K562 (cell line): ENCODE data around the gene CREB3L2. TPM values are rescaled to one million over a fixed set of nuclear protein-coding genes. Genes with fewer than 3 reads are reported as not detected.

ENCODE experiments used
- ATAC-seq: fragments of 200-7000 bp; cut with Tn5 transposase; 3 replicates; pipeline ENCODE4 v1.9.1; 2020; ENCODE audit warnings: moderate library complexity
- BruUV-seq: library from RNA; stranded (reverse); fragments of 400-500 nt; replicated peaks from 2 replicates; lab custom pipeline; 2021; lab: Mats Ljungman, UMichigan
- CTCF ChIA-PET: fragments of 300-600 bp; formaldehyde crosslinking; extraction: SDS; loops from one replicate; lab custom pipeline; 2021; ENCODE audit warnings: low intra/inter-chr PET ratio; lab: Yijun Ruan, JAX
- POLR2A ChIA-PET: fragments of 300-600, 350-650 bp; sonication (Branson Sonifier 250); formaldehyde crosslinking; extraction: SDS; loops from one replicate; lab custom pipeline; 2021; ENCODE audit warnings: antibody characterized with exemption, inconsistent platforms; lab: Yijun Ruan, JAX
- DNase-seq, 4 experiments: peaks; one replicate each; pipeline versions ENCODE4 v3.0.0 to v3.0.0-alpha.2; 2011 to 2018; ENCODE audit warnings: low spot score in 3 of 4, mixed read lengths in 3 of 4; ENCODE audit errors: extremely low read depth in 1 of 4
- FAIRE-seq: peaks from 2 replicates; lab custom pipeline; 2011; peaks lifted over from hg19 to GRCh38; lab: Jason Lieb, UNC
- H2AFZ ChIP-seq: 2 replicates; pipeline ENCODE4 v1.6.0; 2011; ENCODE audit warnings: low read depth, low read length, control low read depth, inconsistent platforms
- H3K27ac ChIP-seq: fragments of 200-600 bp; 3 replicates; pipeline ENCODE4 v1.8.0; 2011; ENCODE audit warnings: low read depth, mild to moderate bottlenecking, control low read depth, inconsistent platforms, low read length, moderate library complexity, mixed read lengths; ENCODE audit errors: extremely low read depth
- H3K27me3 ChIP-seq, 2 experiments: fragments of 300-600 bp in 1 of 2; 2 replicates in 1 of 2; 3 replicates in 1 of 2; pipeline versions ENCODE4 v1.6.0 to v1.8.0; 2011; ENCODE audit warnings: inconsistent platforms in 2 of 2, low read length in 2 of 2, mild to moderate bottlenecking in 1 of 2, mixed read lengths in 1 of 2, moderate library complexity in 1 of 2; ENCODE audit not compliant: control insufficient read depth in 2 of 2, insufficient read depth in 2 of 2
- H3K36me3 ChIP-seq: fragments of 300-600 bp; 3 replicates; pipeline ENCODE4 v1.8.0; 2011; ENCODE audit warnings: mild to moderate bottlenecking, low read length, inconsistent platforms; ENCODE audit not compliant: control insufficient read depth, insufficient read depth
- H3K4me1 ChIP-seq, 2 experiments: fragments of 200-600 bp in 1 of 2; replicated peaks in 1 of 2; 2 replicates in 1 of 2; 3 replicates in 1 of 2; pipeline versions ENCODE4 v1.5.1 to v1.8.0; 2011; ENCODE audit warnings: inconsistent platforms in 2 of 2, low read length in 2 of 2, mild to moderate bottlenecking in 1 of 2, mixed read lengths in 1 of 2, moderate library complexity in 1 of 2; ENCODE audit not compliant: control insufficient read depth in 2 of 2, insufficient read depth in 2 of 2
- H3K4me2 ChIP-seq: 2 replicates; pipeline ENCODE4 v1.6.1; 2011; ENCODE audit warnings: low read length, control low read depth, inconsistent platforms, mixed read lengths; ENCODE audit not compliant: insufficient read depth
- H3K4me3 ChIP-seq: fragments of 200-600 bp; sonication (generic), shearing (Covaris generic); 2 replicates; pipeline ENCODE4 v1.5.1; 2016; ENCODE audit warnings: control low read depth, inconsistent platforms
- H3K79me2 ChIP-seq: fragments of 200-600 bp; 3 replicates; pipeline ENCODE4 v1.8.0; 2011; ENCODE audit warnings: low read length, inconsistent platforms; ENCODE audit not compliant: control insufficient read depth, insufficient read depth
- H3K9ac ChIP-seq, 2 experiments: 2 replicates each; pipeline versions ENCODE4 v1.6.0 to v1.6.1; 2011; ENCODE audit warnings: low read depth in 2 of 2, low read length in 2 of 2, control low read depth in 1 of 2, inconsistent platforms in 1 of 2, mild to moderate bottlenecking in 1 of 2, mixed read lengths in 1 of 2; ENCODE audit not compliant: insufficient read depth in 1 of 2
- H3K9me1 ChIP-seq: one replicate; pipeline ENCODE4 v1.6.0; 2011; ENCODE audit warnings: inconsistent platforms, mild to moderate bottlenecking, low read length, moderate library complexity; ENCODE audit not compliant: control insufficient read depth, insufficient read depth
- H3K9me3 ChIP-seq: replicated peaks from 2 replicates; pipeline ENCODE4 v1.5.1; 2011; ENCODE audit warnings: low read depth, low read length, inconsistent platforms; ENCODE audit not compliant: control insufficient read depth, insufficient read depth
- H4K20me1 ChIP-seq: replicated peaks from 2 replicates; pipeline ENCODE4 v1.6.1; 2011; ENCODE audit warnings: low read length, inconsistent platforms, mixed read lengths; ENCODE audit not compliant: control insufficient read depth, insufficient read depth
- CTBP1 ChIP-seq: fragments of 450-650 bp; IDR thresholded peaks from 2 replicates; pipeline ENCODE4 v1.6.1; 2016; ENCODE audit warnings: borderline replicate concordance
- EZH2 ChIP-seq: IDR thresholded peaks from 2 replicates; pipeline ENCODE4 v1.6.1; 2012; ENCODE audit warnings: low read depth, mild to moderate bottlenecking, inconsistent platforms, low read length, borderline replicate concordance
- GATA2 ChIP-seq: sonication (generic); formaldehyde crosslinking; IDR thresholded peaks from 2 replicates; pipeline ENCODE4 v1.4.0; 2020; ENCODE audit warnings: mild to moderate bottlenecking, missing genetic modification reagents
- KAT8 ChIP-seq: fragments of 450-650 bp; IDR thresholded peaks from 2 replicates; pipeline ENCODE4 v1.6.1; 2016; ENCODE audit warnings: low read depth, mild to moderate bottlenecking
- MTA1 ChIP-seq: fragments of 450-650 bp; IDR thresholded peaks from 2 replicates; pipeline ENCODE4 v1.6.1; 2017; ENCODE audit warnings: borderline replicate concordance
- NFE2L1 ChIP-seq: fragments of 450-650 bp; IDR thresholded peaks from 2 replicates; pipeline ENCODE4 v1.6.1; 2016; ENCODE audit warnings: missing genetic modification characterization, low read depth, mild to moderate bottlenecking, missing compliant biosample characterization, moderate library complexity, borderline replicate concordance
- NRF1 ChIP-seq, 2 experiments: fragments of 450-650 bp; IDR thresholded peaks in 1 of 2; conservative IDR thresholded peaks in 1 of 2; 2 replicates each; pipeline ENCODE4 v1.6.1; 2014; ENCODE audit warnings: mild to moderate bottlenecking in 2 of 2
- PPARD ChIP-seq: fragments of 250-450 bp; sonication (Bioruptor Pico); IDR thresholded peaks from 2 replicates; pipeline ENCODE4 v1.8.0; 2022; ENCODE audit warnings: inconsistent platforms, mild to moderate bottlenecking, moderate library complexity
- RHOXF2B ChIP-seq: fragments of 250-450 bp; sonication (Bioruptor Pico); conservative IDR thresholded peaks from 2 replicates; pipeline ENCODE4 v1.5.1; 2021
- SMARCC2 ChIP-seq: fragments of 450-650 bp; IDR thresholded peaks from 2 replicates; pipeline ENCODE4 v1.6.1; 2017; ENCODE audit warnings: antibody characterized with exemption, moderate library complexity, mild to moderate bottlenecking, low read depth
- WGBS: fragments of 100-300 bp; shearing (Covaris generic); methylation state at CpG from one replicate; pipeline ENCODE4 v1.1.6; 2016; ENCODE audit warnings: low coverage, mixed read lengths; ENCODE audit not compliant: insufficient coverage; ENCODE audit errors: missing lambda C conversion rate; 5-methylcytosine and 5-hydroxymethylcytosine counted together
- in situ Hi-C: fragments of 300-500 bp; cut with MboI; formaldehyde crosslinking; loops from 4 replicates; pipeline ENCODE4 v1.15.0; 2018; ENCODE audit warnings: inconsistent platforms, mixed read lengths
- intact Hi-C: fragments of 100-400 bp; cut with micrococcal nuclease; formaldehyde crosslinking; loops from 2 replicates; pipeline ENCODE4 v1.14.2; 2022
- polyA plus RNA-seq, 8 experiments: library from polyadenylated mRNA; depleted of rRNA in 4 of 8; stranded (reverse) in 5 of 8; unstranded in 3 of 8; fragments of >200 nt; fragmentation: Nextera tagmentation in 2 of 8; fragmentation: Illumina TruSeq in 1 of 8; extraction: Ambion mirVana in 2 of 8; extraction: Trizol in 1 of 8; gene quantifications; 2 replicates each; pipeline versions ENCODE4 v1.2.1 to v1.2.3, GENCODE V29; 2011 to 2014; ENCODE audit warnings: inconsistent platforms in 1 of 8, missing spikeins in 1 of 8
- total RNA-seq, 7 experiments: library from RNA; depleted of rRNA in 6 of 7; stranded (reverse); fragments of >200 nt in 6 of 7; fragmentation: Illumina TruSeq in 2 of 7; extraction: Trizol in 2 of 7; gene quantifications; 2 replicates each; pipeline versions ENCODE4 v1.2.1 to v1.2.3, GENCODE V29; 2011 to 2021; ENCODE audit warnings: low replicate concordance in 1 of 7
- TF ChIP-seq, protein P1 (sequence below): IDR thresholded peaks from 2 replicates; pipeline ENCODE4 v1.6.1; 2011; ENCODE audit not compliant: insufficient read length; ENCODE audit errors: extremely low read depth
- TF ChIP-seq, protein P2 (sequence below): sonication (generic); formaldehyde crosslinking; IDR thresholded peaks from 2 replicates; pipeline ENCODE4 v1.8.1; 2023; ENCODE audit warnings: missing genetic modification reagents, mild to moderate bottlenecking, borderline replicate concordance
- TF ChIP-seq, protein P3 (sequence below): fragments of 450-650 bp; IDR thresholded peaks from 2 replicates; pipeline ENCODE4 v1.6.1; 2016; ENCODE audit warnings: mild to moderate bottlenecking

The CREB3L2 gene
- total and polyA plus RNA-seq, 9 of the 15 experiments (the other 6 are each of a cell fraction or from before 2014, with no cell fraction given), result 7.1 to 45.6 (median 15.8) TPM

DNA sequence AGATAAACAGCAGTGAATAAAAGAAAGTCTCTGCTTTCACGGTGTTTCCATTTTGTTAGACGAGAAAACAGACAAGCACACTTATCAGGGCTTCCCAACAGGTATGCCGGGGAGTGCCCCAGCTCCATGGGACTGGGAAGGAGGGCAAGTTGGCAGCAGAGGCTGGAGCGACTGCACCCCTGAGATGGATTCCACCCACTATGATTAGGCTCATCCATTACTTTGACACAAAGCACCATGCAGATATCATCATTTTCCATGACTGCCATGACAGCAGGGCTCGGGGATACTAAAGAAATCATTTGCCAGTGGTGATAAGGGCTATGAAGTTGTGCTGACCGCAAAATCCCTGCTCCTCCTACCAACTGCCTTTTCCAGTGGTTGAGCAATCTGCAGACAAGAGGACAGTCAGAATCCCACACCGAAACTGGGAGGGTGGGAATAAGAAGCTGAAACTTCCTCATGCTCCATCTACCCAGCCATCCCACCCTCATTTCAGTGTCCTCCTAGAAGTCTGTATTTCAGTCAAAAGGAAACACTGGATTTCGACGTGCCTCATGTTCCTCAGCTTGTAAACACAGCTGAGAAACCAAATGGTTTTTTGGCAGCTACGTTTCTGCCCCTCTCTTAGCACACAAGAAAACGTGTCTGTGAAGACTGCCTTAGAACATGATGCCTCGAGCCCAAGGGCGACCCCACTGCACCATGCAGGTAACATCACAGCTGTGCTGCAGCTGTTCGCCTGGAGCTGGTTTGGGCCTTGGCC is 15.5 kb downstream of the CREB3L2 start:
- Histone ChIP-seq H3K9me3 (no peaks in the 10 kb centered on the region; the same call in 1 of the 2 replicates), H3K4me3 (no peak overlapping the region), H3K27ac (peak overlapping the region; percentile 38), H3K79me2 (peaks cover 95% of the 10 kb centered on the region), H3K27me3 (no peaks in the 10 kb centered on the region), H3K9me1 (peaks cover 10% of the 10 kb centered on the region), H3K4me1 (peaks cover 47 to 57% of the 10 kb centered on the region in 2 experiments), H4K20me1 (peaks cover 26% of the 10 kb centered on the region), H2AFZ (no peak overlapping the region), H3K36me3 (peaks cover 22% of the 10 kb centered on the region), H3K9ac (peak overlapping the region in 1 of 2 experiments; percentile 64; a peak in 2 of 4 replicates), H3K4me2 (peak overlapping the region; percentile 45)
- CTCF ChIA-PET, result interaction anchor here (0.7 kb wide), 1 partner anchor 21 kb away, joined by 3 read pairs; no protein-coding TSS in a partner anchor
- DNase-seq (peak in 3 of 4 experiments; percentile 40 to 71 (median 52)), FAIRE-seq (peak; percentile 78), ATAC-seq (peak; percentile 55)
- in situ Hi-C loops, result no loop called here
- WGBS, result 18% methylated on average over 14 of the region's 14 CpGs
- intact Hi-C loops, result no loop called here
- no TSS peak for BruUV-seq
- POLR2A ChIA-PET, result interaction anchor here (1.1 to 3.1 kb wide), 4 partner anchors 11 to 23 kb away, joined by 3 to 14 read pairs (median 4); no protein-coding TSS in a partner anchor
- peak in 1 of 2 experiments; percentile 37; a peak in 1 of 4 replicates for TF ChIP-seq NRF1 (conservative IDR thresholded peaks at IDR 0.05 in 1 of 2, IDR thresholded peaks at IDR 0.05 in 1 of 2)
- no peak for TF ChIP-seq PPARD (CRISPR knock-in tag)
- TF ChIP-seq KAT8, result no peak
- TF ChIP-seq, protein P1, sequence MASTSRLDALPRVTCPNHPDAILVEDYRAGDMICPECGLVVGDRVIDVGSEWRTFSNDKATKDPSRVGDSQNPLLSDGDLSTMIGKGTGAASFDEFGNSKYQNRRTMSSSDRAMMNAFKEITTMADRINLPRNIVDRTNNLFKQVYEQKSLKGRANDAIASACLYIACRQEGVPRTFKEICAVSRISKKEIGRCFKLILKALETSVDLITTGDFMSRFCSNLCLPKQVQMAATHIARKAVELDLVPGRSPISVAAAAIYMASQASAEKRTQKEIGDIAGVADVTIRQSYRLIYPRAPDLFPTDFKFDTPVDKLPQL, result no peak
- TF ChIP-seq MTA1, result peak; percentile 49; the same call in 1 of the 2 replicates
- no peak for TF ChIP-seq EZH2
- TF ChIP-seq, protein P2, sequence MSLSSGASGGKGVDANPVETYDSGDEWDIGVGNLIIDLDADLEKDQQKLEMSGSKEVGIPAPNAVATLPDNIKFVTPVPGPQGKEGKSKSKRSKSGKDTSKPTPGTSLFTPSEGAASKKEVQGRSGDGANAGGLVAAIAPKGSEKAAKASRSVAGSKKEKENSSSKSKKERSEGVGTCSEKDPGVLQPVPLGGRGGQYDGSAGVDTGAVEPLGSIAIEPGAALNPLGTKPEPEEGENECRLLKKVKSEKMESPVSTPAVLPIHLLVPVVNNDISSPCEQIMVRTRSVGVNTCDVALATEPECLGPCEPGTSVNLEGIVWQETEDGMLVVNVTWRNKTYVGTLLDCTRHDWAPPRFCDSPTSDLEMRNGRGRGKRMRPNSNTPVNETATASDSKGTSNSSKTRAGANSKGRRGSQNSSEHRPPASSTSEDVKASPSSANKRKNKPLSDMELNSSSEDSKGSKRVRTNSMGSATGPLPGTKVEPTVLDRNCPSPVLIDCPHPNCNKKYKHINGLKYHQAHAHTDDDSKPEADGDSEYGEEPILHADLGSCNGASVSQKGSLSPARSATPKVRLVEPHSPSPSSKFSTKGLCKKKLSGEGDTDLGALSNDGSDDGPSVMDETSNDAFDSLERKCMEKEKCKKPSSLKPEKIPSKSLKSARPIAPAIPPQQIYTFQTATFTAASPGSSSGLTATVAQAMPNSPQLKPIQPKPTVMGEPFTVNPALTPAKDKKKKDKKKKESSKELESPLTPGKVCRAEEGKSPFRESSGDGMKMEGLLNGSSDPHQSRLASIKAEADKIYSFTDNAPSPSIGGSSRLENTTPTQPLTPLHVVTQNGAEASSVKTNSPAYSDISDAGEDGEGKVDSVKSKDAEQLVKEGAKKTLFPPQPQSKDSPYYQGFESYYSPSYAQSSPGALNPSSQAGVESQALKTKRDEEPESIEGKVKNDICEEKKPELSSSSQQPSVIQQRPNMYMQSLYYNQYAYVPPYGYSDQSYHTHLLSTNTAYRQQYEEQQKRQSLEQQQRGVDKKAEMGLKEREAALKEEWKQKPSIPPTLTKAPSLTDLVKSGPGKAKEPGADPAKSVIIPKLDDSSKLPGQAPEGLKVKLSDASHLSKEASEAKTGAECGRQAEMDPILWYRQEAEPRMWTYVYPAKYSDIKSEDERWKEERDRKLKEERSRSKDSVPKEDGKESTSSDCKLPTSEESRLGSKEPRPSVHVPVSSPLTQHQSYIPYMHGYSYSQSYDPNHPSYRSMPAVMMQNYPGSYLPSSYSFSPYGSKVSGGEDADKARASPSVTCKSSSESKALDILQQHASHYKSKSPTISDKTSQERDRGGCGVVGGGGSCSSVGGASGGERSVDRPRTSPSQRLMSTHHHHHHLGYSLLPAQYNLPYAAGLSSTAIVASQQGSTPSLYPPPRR (CRISPR knock-in tag), result no peak
- peak; percentile 63; the same call in 1 of the 2 replicates for TF ChIP-seq SMARCC2
- TF ChIP-seq NFE2L1 (tag), result no peak
- peak; percentile 87 for TF ChIP-seq CTBP1
- peak; percentile 65; the same call in 1 of the 2 replicates for TF ChIP-seq GATA2
- no peak for TF ChIP-seq RHOXF2B (CRISPR knock-in tag)
- TF ChIP-seq, protein P3, sequence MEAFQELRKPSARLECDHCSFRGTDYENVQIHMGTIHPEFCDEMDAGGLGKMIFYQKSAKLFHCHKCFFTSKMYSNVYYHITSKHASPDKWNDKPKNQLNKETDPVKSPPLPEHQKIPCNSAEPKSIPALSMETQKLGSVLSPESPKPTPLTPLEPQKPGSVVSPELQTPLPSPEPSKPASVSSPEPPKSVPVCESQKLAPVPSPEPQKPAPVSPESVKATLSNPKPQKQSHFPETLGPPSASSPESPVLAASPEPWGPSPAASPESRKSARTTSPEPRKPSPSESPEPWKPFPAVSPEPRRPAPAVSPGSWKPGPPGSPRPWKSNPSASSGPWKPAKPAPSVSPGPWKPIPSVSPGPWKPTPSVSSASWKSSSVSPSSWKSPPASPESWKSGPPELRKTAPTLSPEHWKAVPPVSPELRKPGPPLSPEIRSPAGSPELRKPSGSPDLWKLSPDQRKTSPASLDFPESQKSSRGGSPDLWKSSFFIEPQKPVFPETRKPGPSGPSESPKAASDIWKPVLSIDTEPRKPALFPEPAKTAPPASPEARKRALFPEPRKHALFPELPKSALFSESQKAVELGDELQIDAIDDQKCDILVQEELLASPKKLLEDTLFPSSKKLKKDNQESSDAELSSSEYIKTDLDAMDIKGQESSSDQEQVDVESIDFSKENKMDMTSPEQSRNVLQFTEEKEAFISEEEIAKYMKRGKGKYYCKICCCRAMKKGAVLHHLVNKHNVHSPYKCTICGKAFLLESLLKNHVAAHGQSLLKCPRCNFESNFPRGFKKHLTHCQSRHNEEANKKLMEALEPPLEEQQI, result no peak
